ENCODE measurements around the gene SASH3. TPM values are rescaled to one million over a fixed set of nuclear protein-coding genes. Genes with fewer than 3 reads are reported as not detected.

SASH3 gene
- polyA plus RNA-seq, 1 of the 3 experiments (the other 2 are of a cell fraction) = not detected

- no peaks in the 10 kb centered on the region for H3K9me3 ChIP-seq
- DNase-seq = no peak
- no peak overlapping the region for H3K4me2 ChIP-seq
- CTCF ChIA-PET = interaction anchor here (0.6 kb wide), 1 partner anchor 100 kb away, joined by 3 read pairs; no protein-coding TSS in a partner anchor
- no peaks in the 10 kb centered on the region for H3K9me2 ChIP-seq
- TF ChIP-seq RAD21 (IDR thresholded peaks at IDR 0.05; ENCODE audit: low read length) (no peak), TCF12 (IDR thresholded peaks at IDR 0.05) (no peak), CTCF (IDR thresholded peaks at IDR 0.05) (no peak), JUND (IDR thresholded peaks at IDR 0.05) (no peak), EZH2phosphoT487 (IDR thresholded peaks at IDR 0.05; ENCODE audit: borderline replicate concordance, low read depth) (no peak), FOXJ3 (CRISPR knock-in tag; IDR thresholded peaks at IDR 0.05) (no peak), CHD2 (IDR thresholded peaks at IDR 0.05; ENCODE audit: low read length, partially characterized antibody) (no peak), FOSL2 (IDR thresholded peaks at IDR 0.05; ENCODE audit: borderline replicate concordance, low read depth) (no peak), SIN3A (IDR thresholded peaks at IDR 0.05; ENCODE audit: borderline replicate concordance, low read depth, low read length) (no peak), GABPA (IDR thresholded peaks at IDR 0.05; ENCODE audit: low read depth) (no peak), TAF1 (IDR thresholded peaks at IDR 0.05; ENCODE audit: borderline replicate concordance, low read depth, low read length) (no peak)
- TF ChIP-seq, protein P1, sequence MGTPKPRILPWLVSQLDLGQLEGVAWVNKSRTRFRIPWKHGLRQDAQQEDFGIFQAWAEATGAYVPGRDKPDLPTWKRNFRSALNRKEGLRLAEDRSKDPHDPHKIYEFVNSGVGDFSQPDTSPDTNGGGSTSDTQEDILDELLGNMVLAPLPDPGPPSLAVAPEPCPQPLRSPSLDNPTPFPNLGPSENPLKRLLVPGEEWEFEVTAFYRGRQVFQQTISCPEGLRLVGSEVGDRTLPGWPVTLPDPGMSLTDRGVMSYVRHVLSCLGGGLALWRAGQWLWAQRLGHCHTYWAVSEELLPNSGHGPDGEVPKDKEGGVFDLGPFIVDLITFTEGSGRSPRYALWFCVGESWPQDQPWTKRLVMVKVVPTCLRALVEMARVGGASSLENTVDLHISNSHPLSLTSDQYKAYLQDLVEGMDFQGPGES (IDR thresholded peaks at IDR 0.05; ENCODE audit: low read depth, low read length) = no peak
- TF ChIP-seq, protein P2, sequence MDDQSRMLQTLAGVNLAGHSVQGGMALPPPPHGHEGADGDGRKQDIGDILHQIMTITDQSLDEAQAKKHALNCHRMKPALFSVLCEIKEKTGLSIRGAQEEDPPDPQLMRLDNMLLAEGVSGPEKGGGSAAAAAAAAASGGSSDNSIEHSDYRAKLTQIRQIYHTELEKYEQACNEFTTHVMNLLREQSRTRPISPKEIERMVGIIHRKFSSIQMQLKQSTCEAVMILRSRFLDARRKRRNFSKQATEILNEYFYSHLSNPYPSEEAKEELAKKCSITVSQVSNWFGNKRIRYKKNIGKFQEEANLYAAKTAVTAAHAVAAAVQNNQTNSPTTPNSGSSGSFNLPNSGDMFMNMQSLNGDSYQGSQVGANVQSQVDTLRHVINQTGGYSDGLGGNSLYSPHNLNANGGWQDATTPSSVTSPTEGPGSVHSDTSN (IDR thresholded peaks at IDR 0.05) = no peak
- H3K9ac ChIP-seq = no peak overlapping the region
- no peaks in the 10 kb centered on the region for H3K36me3 ChIP-seq (replicated peaks in 1 of 2; ENCODE audit: control insufficient read depth in 1 of 2, insufficient read depth in 2 of 2, low read length in 1 of 2)
- H3F3A ChIP-seq (replicated peaks; ENCODE audit: insufficient read depth) = no peaks in the 10 kb centered on the region
- H3K4me1 ChIP-seq (ENCODE audit: control insufficient read depth in 1 of 2, insufficient read depth in 2 of 2, low read depth in 1 of 2, low read length in 1 of 2) = no peaks in the 10 kb centered on the region
- H3K4me3 ChIP-seq (ENCODE audit: low read depth in 2 of 2, low read length in 1 of 2) = no peak overlapping the region
- peaks cover 42% of the 10 kb centered on the region; the same call in 1 of the 2 replicates for H3K27me3 ChIP-seq (ENCODE audit: insufficient read depth)
- WGBS (ENCODE audit: low lambda C conversion rate) = 41% methylated on average over 2 of the region's 2 CpGs
- H3K79me2 ChIP-seq (ENCODE audit: insufficient read depth) = no peaks in the 10 kb centered on the region
- H4K20me1 ChIP-seq (ENCODE audit: insufficient read depth) = no peaks in the 10 kb centered on the region
- no peak overlapping the region for H3K27ac ChIP-seq (ENCODE audit: low read depth in 2 of 2, low read length in 1 of 2)
- H2AFZ ChIP-seq (ENCODE audit: low read depth) = no peak overlapping the region
- POLR2A ChIA-PET = no interaction called here
Measured at GRCh38 chrX:129749069-129749468, 30.7 kb upstream of the SASH3 start.

GRCh38 chrX:129750971-129751370 lies 28.8 kb upstream of the SASH3 start:
- Histone ChIP-seq H3K27me3 (ENCODE audit: insufficient read depth) (peaks cover 36% of the 10 kb centered on the region; the same call in 1 of the 2 replicates), H3K79me2 (ENCODE audit: insufficient read depth) (no peaks in the 10 kb centered on the region), H3K4me3 (ENCODE audit: low read depth in 2 of 2, low read length in 1 of 2) (no peak overlapping the region), H2AFZ (ENCODE audit: low read depth) (no peak overlapping the region), H3K9ac (no peak overlapping the region), H3K9me3 (no peaks in the 10 kb centered on the region), H3K4me1 (ENCODE audit: control insufficient read depth in 1 of 2, insufficient read depth in 2 of 2, low read depth in 1 of 2, low read length in 1 of 2) (no peaks in the 10 kb centered on the region), H3K4me2 (no peak overlapping the region), H3K9me2 (no peaks in the 10 kb centered on the region), H3F3A (replicated peaks; ENCODE audit: insufficient read depth) (no peaks in the 10 kb centered on the region), H3K36me3 (replicated peaks in 1 of 2; ENCODE audit: control insufficient read depth in 1 of 2, insufficient read depth in 2 of 2, low read length in 1 of 2) (no peaks in the 10 kb centered on the region), H3K27ac (ENCODE audit: low read depth in 2 of 2, low read length in 1 of 2) (no peak overlapping the region), H4K20me1 (ENCODE audit: insufficient read depth) (no peaks in the 10 kb centered on the region)
- CTCF ChIA-PET = interaction anchor here (1.1 to 1.4 kb wide), 2 partner anchors 25 to 150 kb away, joined by 3 read pairs; no protein-coding TSS in a partner anchor
- WGBS (ENCODE audit: low lambda C conversion rate) = 21% methylated on average over 8 of the region's 8 CpGs
- POLR2A ChIA-PET = interaction anchor here (0.6 kb wide), 1 partner anchor 11 kb away, joined by 3 read pairs; no protein-coding TSS in a partner anchor
- no peak for DNase-seq
- TF ChIP-seq FOXM1 (IDR thresholded peaks at IDR 0.05; ENCODE audit: low read depth) (no peak), ELF1 (IDR thresholded peaks at IDR 0.05) (no peak), POLR2AphosphoS5 (IDR thresholded peaks at IDR 0.05; ENCODE audit: low read depth, low read length) (no peak), RAD21 (IDR thresholded peaks at IDR 0.05; ENCODE audit: low read length) (no peak), NRF1 (IDR thresholded peaks at IDR 0.05; ENCODE audit: low read depth, low read length) (no peak), NFIC (IDR thresholded peaks at IDR 0.05; ENCODE audit: borderline replicate concordance) (no peak), CHD2 (IDR thresholded peaks at IDR 0.05; ENCODE audit: low read length, partially characterized antibody) (no peak), MEF2A (IDR thresholded peaks at IDR 0.05; ENCODE audit: borderline replicate concordance, low read depth) (no peak), RFX5 (IDR thresholded peaks at IDR 0.05; ENCODE audit: low read length) (no peak)
- TF ChIP-seq, protein P3, sequence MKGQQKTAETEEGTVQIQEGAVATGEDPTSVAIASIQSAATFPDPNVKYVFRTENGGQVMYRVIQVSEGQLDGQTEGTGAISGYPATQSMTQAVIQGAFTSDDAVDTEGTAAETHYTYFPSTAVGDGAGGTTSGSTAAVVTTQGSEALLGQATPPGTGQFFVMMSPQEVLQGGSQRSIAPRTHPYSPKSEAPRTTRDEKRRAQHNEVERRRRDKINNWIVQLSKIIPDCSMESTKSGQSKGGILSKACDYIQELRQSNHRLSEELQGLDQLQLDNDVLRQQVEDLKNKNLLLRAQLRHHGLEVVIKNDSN (IDR thresholded peaks at IDR 0.05; ENCODE audit: borderline replicate concordance, low read depth) = no peak
- TF ChIP-seq, protein P4, sequence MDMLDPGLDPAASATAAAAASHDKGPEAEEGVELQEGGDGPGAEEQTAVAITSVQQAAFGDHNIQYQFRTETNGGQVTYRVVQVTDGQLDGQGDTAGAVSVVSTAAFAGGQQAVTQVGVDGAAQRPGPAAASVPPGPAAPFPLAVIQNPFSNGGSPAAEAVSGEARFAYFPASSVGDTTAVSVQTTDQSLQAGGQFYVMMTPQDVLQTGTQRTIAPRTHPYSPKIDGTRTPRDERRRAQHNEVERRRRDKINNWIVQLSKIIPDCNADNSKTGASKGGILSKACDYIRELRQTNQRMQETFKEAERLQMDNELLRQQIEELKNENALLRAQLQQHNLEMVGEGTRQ (IDR thresholded peaks at IDR 0.05; ENCODE audit: borderline replicate concordance, low read depth, low read length) = no peak
- TF ChIP-seq, protein P1 (IDR thresholded peaks at IDR 0.05; ENCODE audit: low read depth, low read length) = no peak
